ENCODE data around the gene KCNK16.

KCNK16 gene

DNA sequence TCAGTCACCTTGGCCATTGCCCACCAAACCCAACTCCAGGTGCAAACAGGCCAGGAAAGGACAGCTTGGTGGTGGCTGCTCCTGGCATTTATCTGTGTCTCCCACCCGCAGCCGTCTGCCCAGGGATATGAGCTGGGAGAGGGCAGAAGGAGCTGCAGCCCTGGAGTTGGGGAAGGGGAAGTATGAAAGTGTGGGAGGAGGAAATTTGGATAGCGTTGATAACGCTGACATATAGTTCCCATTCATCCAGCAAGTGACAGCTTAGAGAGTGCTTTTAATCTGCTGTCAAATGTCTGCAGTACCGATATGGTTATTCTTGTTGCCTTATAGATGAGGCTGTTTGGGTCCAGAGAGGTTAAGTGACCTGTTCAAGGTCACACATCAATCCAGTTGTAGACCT lies 741 bp downstream of the KCNK16 start:
- H3K4me3 ChIP-seq (ENCODE audit: low read depth, low read length), result no peak overlapping the region
- TF ChIP-seq, protein P1, sequence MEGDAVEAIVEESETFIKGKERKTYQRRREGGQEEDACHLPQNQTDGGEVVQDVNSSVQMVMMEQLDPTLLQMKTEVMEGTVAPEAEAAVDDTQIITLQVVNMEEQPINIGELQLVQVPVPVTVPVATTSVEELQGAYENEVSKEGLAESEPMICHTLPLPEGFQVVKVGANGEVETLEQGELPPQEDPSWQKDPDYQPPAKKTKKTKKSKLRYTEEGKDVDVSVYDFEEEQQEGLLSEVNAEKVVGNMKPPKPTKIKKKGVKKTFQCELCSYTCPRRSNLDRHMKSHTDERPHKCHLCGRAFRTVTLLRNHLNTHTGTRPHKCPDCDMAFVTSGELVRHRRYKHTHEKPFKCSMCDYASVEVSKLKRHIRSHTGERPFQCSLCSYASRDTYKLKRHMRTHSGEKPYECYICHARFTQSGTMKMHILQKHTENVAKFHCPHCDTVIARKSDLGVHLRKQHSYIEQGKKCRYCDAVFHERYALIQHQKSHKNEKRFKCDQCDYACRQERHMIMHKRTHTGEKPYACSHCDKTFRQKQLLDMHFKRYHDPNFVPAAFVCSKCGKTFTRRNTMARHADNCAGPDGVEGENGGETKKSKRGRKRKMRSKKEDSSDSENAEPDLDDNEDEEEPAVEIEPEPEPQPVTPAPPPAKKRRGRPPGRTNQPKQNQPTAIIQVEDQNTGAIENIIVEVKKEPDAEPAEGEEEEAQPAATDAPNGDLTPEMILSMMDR (conservative IDR thresholded peaks at IDR 0.05; ENCODE audit: low read depth, low read length), result no peak
- DNase-seq (ENCODE audit: low read depth), result no peak

GRCh38 chr6:39320363-39320984 lies 2.0 kb downstream of the KCNK16 start:
- TF ChIP-seq, protein P1 (conservative IDR thresholded peaks at IDR 0.05; ENCODE audit: low read depth, low read length), result no peak
- no peak overlapping the region for H3K4me3 ChIP-seq (ENCODE audit: low read depth, low read length)

DNA sequence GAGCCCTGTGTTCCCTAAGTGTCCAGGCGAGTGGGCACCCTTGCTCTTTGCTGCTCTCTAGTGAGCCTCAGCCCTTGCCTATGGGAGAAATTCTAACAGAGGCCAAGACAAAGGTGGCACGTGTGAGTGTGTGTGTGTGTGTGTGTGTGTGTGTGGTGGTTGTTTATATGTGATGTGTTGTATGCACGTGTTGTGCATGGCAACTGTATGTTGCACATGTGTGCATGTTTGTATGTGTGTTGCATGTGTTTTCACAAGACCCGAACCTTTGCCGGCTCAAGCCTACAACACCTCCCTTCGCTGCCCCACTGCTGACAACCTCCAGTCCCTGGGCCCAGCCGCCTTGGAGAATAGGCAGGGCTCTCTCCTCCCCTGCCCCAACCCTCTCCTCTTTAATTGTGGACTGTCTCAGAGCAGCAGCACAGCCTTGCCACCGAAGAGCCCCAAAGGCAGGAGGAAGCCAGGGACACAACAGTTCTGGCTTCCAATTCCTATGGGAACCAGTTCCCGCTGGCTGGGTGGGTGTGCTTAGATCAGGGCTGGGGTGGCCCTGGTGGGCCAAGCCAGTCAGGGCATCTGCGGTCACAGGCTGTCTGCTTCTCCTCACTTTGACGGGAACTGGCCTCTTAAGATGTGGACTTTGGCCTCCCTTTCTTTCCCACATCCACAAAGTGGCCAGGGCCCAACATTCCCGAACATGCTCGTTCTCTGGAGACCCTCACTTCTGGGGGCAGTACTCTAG lies 2.7 kb downstream of the KCNK16 start:
- H3K4me3 ChIP-seq (ENCODE audit: low read depth, low read length), result no peak overlapping the region
- TF ChIP-seq, protein P1 (conservative IDR thresholded peaks at IDR 0.05; ENCODE audit: low read depth, low read length), result no peak
- no peak for DNase-seq (ENCODE audit: low read depth)

More at GRCh38 chr6:39320363-39320984, 2.0 kb downstream of the KCNK16 start:
- no peak for DNase-seq (ENCODE audit: low read depth)

GRCh38 chr6:39317256-39317655 lies 5.2 kb downstream of the KCNK16 start:
- H3K4me3 ChIP-seq (ENCODE audit: low read depth, low read length), result no peak overlapping the region
- no peak for DNase-seq (ENCODE audit: low read depth)
- TF ChIP-seq, protein P1 (conservative IDR thresholded peaks at IDR 0.05; ENCODE audit: low read depth, low read length), result no peak

DNA sequence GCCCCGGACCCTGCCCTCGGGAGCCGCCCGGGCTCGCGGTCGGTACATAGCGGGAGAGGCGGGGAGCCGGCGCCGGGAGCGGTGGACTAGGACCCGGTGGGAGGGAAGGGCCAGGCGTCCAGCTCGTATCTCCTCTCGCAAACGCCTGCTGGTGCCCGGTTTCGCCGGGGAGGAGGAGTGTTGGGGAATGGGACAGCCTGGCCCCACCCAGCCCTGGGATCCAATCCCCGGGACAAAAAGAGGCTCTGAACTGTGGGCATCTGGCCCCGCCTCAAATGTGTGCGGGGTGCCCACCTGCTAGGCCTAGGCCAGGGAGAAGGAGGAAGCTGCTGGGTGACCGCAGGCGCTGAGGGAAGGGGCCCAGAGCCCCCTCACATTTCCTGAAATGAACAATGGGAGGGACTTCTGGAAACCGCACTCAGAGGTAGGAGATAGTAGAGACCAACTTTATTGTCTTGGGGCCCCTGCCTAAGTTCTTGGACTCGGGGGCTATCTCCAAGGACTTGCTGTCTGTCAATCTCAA lies 8.2 kb downstream of the KCNK16 start, which contains the start of gene KCNK17:
TSS of gene KCNK17 (minus strand) at position 147 of the 523 bp plus-strand sequence. CDS start at position 48, 99 bp downstream.
- no peak within 1 kb of the TSS for H3K4me3 ChIP-seq (ENCODE audit: low read depth, low read length)
- TF ChIP-seq, protein P1 (conservative IDR thresholded peaks at IDR 0.05; ENCODE audit: low read depth, low read length), result no peak
- DNase-seq (ENCODE audit: low read depth), result no peak

- DNase-seq (ENCODE audit: low read depth), result no peak
- TF ChIP-seq, protein P1 (conservative IDR thresholded peaks at IDR 0.05; ENCODE audit: low read depth, low read length), result no peak
- no peak overlapping the region for H3K4me3 ChIP-seq (ENCODE audit: low read depth, low read length)
Measured at GRCh38 chr6:39313526-39314272, 8.8 kb downstream of the KCNK16 start.

Measured in choroid plexus epithelial cell (primary cell).